ENCODE results near the gene ZNF367.

The ZNF367 gene

DNA sequence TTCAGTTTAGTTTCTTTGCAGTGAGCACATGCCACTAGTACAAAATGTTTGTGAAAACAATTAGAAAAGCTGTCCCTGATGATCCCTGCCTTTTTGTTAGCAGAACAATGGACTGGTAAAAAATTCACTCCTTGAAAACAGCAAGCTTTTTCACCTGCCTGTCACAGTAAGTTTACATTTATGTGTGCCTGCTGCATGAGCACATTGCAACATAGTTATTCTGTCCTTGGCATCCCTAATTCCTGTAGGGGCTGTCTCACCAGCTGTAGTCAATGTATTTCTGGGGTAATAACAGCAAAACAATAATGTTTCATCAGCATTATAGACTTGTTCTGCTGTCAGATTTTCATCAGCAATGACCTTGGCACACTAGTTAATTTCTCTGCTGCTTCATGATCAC lies 11.6 kb upstream of the ZNF367 start:
- H3K36me3 ChIP-seq (ENCODE audit: insufficient read depth, low read length): no peaks in the 10 kb centered on the region
- no peak for DNase-seq (ENCODE audit: low read depth, low spot score)
- TF ChIP-seq EZH2 (IDR thresholded peaks at IDR 0.05): no peak
- no peak for TF ChIP-seq POLR2AphosphoS5 (IDR thresholded peaks at IDR 0.05; ENCODE audit: borderline replicate concordance, low read depth, low read length)
- no peak for TF ChIP-seq FOXP2 (optimal IDR thresholded peaks at IDR 0.05; ENCODE audit: control extremely low read depth, extremely low read length, insufficient read depth)
- no peak overlapping the region for H3K27ac ChIP-seq
- H3K9ac ChIP-seq (ENCODE audit: insufficient read length): no peak overlapping the region
- H3K9me3 ChIP-seq (ENCODE audit: low read depth, low read length): no peaks in the 10 kb centered on the region
- no peak overlapping the region for H3K4me3 ChIP-seq

DNA sequence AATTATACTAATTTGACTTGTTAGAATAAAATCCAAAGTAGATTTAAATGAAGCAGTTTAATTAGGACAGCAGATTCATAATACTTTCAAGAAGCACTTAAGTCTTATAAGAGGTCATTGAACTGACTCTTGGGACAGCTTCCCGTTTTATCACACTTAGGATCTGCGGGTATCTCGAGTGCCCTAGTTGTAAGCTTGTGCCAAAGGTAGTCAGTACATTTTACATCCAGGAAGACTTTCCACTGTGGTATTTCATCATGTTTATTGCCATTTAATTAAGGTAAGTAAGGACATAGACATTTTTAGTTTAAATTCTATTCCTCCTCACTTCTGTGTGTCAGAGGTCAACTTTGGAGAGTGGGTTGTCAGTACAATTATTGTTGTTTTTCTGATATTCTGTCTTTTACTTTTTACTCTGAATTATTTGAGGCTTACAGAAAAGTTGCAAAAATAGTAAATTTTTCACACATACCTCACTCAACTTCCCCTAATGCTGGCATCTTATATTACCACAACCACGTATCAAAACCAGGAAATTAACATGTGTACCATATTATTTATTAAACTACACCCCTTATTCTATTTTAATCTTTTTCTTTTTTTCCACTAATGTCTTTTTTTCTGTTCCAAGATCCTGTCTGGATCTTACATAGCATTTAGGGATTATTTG lies 7.5 kb upstream of the ZNF367 start:
- no peak overlapping the region for H3K27ac ChIP-seq
- no peaks in the 10 kb centered on the region for H3K36me3 ChIP-seq (ENCODE audit: insufficient read depth, low read length)
- no peak for DNase-seq (ENCODE audit: low read depth, low spot score)
- H3K9me3 ChIP-seq (ENCODE audit: low read depth, low read length): no peaks in the 10 kb centered on the region
- H3K9ac ChIP-seq (ENCODE audit: insufficient read length): no peak overlapping the region
- no peak overlapping the region for H3K4me3 ChIP-seq
- no peak for TF ChIP-seq FOXP2 (optimal IDR thresholded peaks at IDR 0.05; ENCODE audit: control extremely low read depth, extremely low read length, insufficient read depth)
- TF ChIP-seq EZH2 (IDR thresholded peaks at IDR 0.05): no peak
- TF ChIP-seq POLR2AphosphoS5 (IDR thresholded peaks at IDR 0.05; ENCODE audit: borderline replicate concordance, low read depth, low read length): no peak

DNA sequence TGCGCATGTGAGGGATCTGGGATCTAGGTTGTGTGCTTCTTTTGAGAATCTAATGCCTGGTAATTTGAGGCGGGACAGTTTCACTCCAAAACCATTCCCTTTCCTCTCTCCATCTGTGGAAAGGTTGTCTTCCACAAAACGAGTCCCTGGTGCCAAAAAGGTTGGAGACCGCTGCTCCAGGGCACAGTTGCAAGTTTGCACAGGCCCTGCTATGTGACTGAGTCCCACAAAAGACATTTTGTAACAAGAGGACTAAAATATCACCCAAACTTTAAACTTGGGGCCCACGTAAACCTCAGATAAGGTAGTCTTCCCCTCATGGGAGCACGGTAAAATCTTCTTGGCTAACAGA lies 5.8 kb upstream of the ZNF367 start:
- 0 out of 2 replicates have a peak overlapping the region, but pooled peaks have one; percentile 13 for H3K27ac ChIP-seq
- TF ChIP-seq POLR2AphosphoS5 (IDR thresholded peaks at IDR 0.05; ENCODE audit: borderline replicate concordance, low read depth, low read length) (no peak), FOXP2 (optimal IDR thresholded peaks at IDR 0.05; ENCODE audit: control extremely low read depth, extremely low read length, insufficient read depth) (no peak), EZH2 (IDR thresholded peaks at IDR 0.05) (no peak)
- H3K36me3 ChIP-seq (ENCODE audit: insufficient read depth, low read length): no peaks in the 10 kb centered on the region
- DNase-seq (ENCODE audit: low read depth, low spot score): no peak
- no peaks in the 10 kb centered on the region for H3K9me3 ChIP-seq (ENCODE audit: low read depth, low read length)
- H3K9ac ChIP-seq (ENCODE audit: insufficient read length): no peak overlapping the region
- H3K4me3 ChIP-seq: no peak overlapping the region

DNA sequence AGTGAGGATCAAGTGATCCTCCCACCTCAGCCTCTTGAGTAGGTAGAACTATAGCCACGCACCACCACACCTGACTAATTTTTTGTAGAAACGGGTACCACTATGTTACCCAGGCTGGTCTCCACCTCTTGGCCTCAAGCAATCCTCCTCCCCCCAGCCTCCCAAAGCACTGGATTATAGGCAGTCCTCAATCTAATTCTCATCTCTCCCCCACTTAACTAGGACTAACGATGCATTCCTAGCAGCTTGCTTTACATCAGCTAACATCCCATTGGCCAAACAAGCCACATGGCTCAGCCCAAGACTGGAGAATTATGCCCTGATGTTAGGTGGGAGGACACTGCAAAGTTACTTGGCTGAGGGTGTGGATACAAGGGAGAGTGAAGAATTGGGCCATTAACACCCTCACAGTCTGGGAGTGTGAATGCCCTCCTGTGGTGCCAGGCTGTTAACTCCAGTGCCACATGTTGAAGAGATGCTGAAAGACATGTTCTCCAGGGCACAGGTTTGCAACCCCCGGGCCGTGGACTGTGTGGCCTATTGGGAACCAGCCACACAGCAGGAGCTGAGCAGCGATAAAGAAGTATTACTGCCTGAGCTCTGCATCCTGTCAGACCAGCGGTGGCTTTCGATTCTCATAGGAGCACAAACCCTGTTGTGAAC lies 5.3 kb upstream of the ZNF367 start:
- TF ChIP-seq FOXP2 (optimal IDR thresholded peaks at IDR 0.05; ENCODE audit: control extremely low read depth, extremely low read length, insufficient read depth): no peak
- TF ChIP-seq POLR2AphosphoS5 (IDR thresholded peaks at IDR 0.05; ENCODE audit: borderline replicate concordance, low read depth, low read length): no peak
- no peak for TF ChIP-seq EZH2 (IDR thresholded peaks at IDR 0.05)
- Histone ChIP-seq H3K27ac (no peak overlapping the region), H3K9ac (ENCODE audit: insufficient read length) (no peak overlapping the region), H3K9me3 (ENCODE audit: low read depth, low read length) (no peaks in the 10 kb centered on the region), H3K4me3 (no peak overlapping the region), H3K36me3 (ENCODE audit: insufficient read depth, low read length) (no peaks in the 10 kb centered on the region)
- DNase-seq (ENCODE audit: low read depth, low spot score): no peak

DNA sequence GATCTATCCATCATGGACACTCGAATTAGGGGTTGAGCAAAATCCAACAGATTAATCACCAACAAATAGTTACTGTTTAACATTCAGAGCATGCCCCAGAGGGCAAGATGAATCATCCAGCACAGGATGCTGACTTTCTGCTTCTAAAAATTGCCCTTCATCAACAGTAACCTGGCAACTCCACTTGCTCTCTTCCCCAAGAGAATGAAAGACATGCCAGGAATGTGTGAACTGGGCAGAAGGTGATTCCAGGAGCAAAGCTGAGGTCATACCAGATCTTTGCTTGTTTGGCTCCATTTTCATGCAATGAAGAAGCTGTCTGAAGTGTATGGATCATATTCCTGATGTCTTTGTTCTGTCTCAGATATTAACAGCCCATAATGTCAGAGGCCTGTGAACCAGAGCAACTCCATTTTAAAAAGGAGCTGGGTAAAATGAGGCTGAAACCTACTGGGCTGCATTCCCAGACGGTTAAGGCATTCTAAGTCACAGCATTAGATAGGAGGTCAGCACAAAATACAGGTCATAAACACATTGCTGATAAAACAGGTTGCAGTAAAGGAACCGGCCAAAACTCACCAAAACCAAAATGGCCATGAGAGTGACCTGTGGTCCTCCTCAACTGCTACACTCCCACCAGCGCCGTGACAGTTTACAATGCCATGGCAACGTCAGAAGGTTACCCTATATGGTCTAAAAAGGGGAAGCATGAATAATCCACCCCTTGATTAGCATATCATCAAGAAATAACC lies 2.5 kb upstream of the ZNF367 start:
- DNase-seq (ENCODE audit: low read depth, low spot score): no peak
- Histone ChIP-seq H3K36me3 (ENCODE audit: insufficient read depth, low read length) (0 out of 2 replicates have a peak, but pooled peaks cover 3% of the 10 kb centered on the region), H3K9ac (ENCODE audit: insufficient read length) (peak overlapping the region; percentile 87), H3K4me3 (peak overlapping the region; percentile 82; the same call in 1 of the 2 replicates), H3K9me3 (ENCODE audit: low read depth, low read length) (no peaks in the 10 kb centered on the region), H3K27ac (peak overlapping the region; percentile 89)
- TF ChIP-seq EZH2 (IDR thresholded peaks at IDR 0.05) (no peak), POLR2AphosphoS5 (IDR thresholded peaks at IDR 0.05; ENCODE audit: borderline replicate concordance, low read depth, low read length) (no peak), FOXP2 (optimal IDR thresholded peaks at IDR 0.05; ENCODE audit: control extremely low read depth, extremely low read length, insufficient read depth) (no peak)

DNA sequence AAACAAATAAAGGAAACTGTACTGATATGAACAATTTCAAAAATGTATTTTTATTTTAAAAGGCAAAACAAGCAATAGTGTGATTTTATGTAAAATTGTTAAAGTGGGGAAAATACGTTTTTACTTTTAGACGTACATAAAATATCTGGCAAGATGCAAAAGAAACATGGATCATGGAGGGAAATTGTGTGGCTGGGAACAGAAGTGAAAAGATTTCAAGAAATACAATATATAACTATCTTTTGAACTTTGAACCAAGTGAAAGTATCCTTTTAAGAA lies 1.5 kb upstream of the ZNF367 start:
- TF ChIP-seq EZH2 (IDR thresholded peaks at IDR 0.05) (no peak), POLR2AphosphoS5 (IDR thresholded peaks at IDR 0.05; ENCODE audit: borderline replicate concordance, low read depth, low read length) (no peak), FOXP2 (optimal IDR thresholded peaks at IDR 0.05; ENCODE audit: control extremely low read depth, extremely low read length, insufficient read depth) (no peak)
- Histone ChIP-seq H3K27ac (peak overlapping the region; percentile 89), H3K9me3 (ENCODE audit: low read depth, low read length) (no peaks in the 10 kb centered on the region), H3K9ac (ENCODE audit: insufficient read length) (peak overlapping the region; percentile 87), H3K36me3 (ENCODE audit: insufficient read depth, low read length) (0 out of 2 replicates have a peak, but pooled peaks cover 3% of the 10 kb centered on the region), H3K4me3 (peak overlapping the region; percentile 82)
- DNase-seq (ENCODE audit: low read depth, low spot score): no peak

DNA sequence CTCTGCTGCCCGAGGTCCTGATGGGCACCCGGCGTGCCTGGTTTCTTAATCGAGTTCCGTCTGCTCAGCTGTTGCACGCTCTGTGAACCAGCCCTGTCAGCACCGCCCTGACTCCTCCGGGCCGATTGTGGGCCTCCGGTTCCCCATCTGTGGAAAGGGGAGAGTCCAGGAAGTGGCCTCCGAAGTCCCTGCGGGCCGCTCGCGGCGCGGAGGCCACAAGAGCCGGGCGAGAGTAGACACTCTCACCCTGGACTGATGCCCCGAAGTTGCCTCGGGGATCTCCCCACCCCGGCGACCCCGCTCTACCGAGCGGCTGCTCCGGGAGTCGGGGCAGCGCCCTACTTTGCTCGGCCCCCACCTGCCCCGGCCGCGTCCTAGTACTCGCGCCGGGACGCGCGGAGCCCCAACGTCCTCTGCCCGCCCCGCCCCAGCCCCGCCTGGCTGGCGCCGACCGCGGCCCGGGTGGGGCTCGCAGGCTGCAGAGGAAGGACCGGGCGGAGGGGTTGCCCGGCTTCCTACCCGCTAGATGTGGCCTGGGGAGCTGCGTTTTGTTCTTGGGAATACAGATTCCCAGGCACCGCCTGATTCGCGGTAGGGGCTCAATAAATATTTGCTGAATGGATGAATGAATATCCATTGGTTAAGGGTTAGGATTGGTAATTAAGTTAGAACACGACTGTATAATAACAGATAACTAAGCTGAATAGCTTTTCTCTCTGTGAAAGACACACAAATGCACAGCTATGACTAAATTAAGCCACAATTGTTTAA lies 935 bp upstream of the ZNF367 start:
- Histone ChIP-seq H3K27ac (peak overlapping the region; percentile 89), H3K4me3 (peak overlapping the region; percentile 82), H3K9me3 (ENCODE audit: low read depth, low read length) (no peaks in the 10 kb centered on the region), H3K9ac (ENCODE audit: insufficient read length) (peak overlapping the region; percentile 87), H3K36me3 (ENCODE audit: insufficient read depth, low read length) (0 out of 2 replicates have a peak, but pooled peaks cover 3% of the 10 kb centered on the region)
- TF ChIP-seq FOXP2 (optimal IDR thresholded peaks at IDR 0.05; ENCODE audit: control extremely low read depth, extremely low read length, insufficient read depth) (no peak), POLR2AphosphoS5 (IDR thresholded peaks at IDR 0.05; ENCODE audit: borderline replicate concordance, low read depth, low read length) (peak; percentile 70)
- no peak for DNase-seq (ENCODE audit: low read depth, low spot score)

DNA sequence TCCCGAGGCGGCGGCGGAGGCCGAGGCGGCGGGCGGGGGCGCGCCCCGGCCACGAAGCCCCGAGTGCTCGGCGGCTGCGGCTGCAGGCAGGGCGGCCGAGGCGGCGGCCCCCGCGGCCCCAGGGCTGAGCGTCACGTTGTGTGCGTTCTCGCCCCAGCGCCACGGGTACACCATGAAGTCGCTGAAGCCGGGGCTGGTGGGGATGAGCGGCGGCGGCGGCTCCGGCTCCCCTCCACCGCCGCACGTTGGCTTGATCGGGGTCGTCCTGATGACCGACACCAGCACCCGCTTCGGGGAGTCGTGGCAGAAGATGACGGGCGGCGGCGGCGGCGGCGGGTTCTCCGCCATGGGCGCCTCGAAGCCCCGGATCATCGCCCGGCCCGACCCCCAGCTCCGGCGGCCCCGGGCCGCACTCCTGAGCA lies 498 bp downstream of the ZNF367 start:
- H3K27ac ChIP-seq: peak overlapping the region; percentile 84
- no peaks in the 10 kb centered on the region for H3K9me3 ChIP-seq (ENCODE audit: low read depth, low read length)
- H3K4me3 ChIP-seq: peak overlapping the region; percentile 82
- TF ChIP-seq FOXP2 (optimal IDR thresholded peaks at IDR 0.05; ENCODE audit: control extremely low read depth, extremely low read length, insufficient read depth) (no peak), EZH2 (IDR thresholded peaks at IDR 0.05) (no peak), POLR2AphosphoS5 (IDR thresholded peaks at IDR 0.05; ENCODE audit: borderline replicate concordance, low read depth, low read length) (no peak)
- H3K36me3 ChIP-seq (ENCODE audit: insufficient read depth, low read length): 0 out of 2 replicates have a peak, but pooled peaks cover 3% of the 10 kb centered on the region
- no peak for DNase-seq (ENCODE audit: low read depth, low spot score)
- peak overlapping the region; percentile 94 for H3K9ac ChIP-seq (ENCODE audit: insufficient read length)
